GM18507 (cell line): ENCODE data around the gene GPC5.

Experiments used
- DNase-seq: peaks from one replicate; pipeline ENCODE4 v3.0.0; 2011; ENCODE audit warnings: low read depth; ENCODE audit not compliant: insufficient read length; ENCODE audit errors: extremely low spot score
- FAIRE-seq: peaks from 2 replicates; lab custom pipeline; 2011; peaks lifted over from hg19 to GRCh38; lab: Jason Lieb, UNC

GPC5 gene

DNA sequence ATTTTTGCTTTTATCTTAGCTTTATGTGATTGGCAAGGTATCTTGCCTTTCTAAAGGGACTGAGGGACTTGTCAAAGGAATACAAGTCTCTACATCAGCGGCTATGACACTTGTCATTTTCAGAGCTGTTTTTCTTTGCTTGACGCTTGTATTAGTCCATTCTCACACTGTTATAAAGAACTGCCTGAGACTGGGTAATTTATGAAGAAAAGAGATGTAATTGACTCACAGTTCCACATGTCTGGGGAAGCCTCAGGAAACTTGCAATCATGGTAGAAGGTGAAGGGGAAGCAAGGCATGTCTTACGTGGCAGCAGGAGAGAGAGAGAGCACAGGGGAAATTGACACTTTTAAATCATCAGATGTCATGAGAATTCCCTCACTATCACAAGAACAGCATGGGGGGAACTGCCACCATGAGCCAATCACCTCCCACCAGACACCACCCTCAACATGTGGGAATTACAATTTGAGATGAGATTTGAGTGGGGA, 128.2 kb downstream of the GPC5 start:
- DNase-seq (no peak), FAIRE-seq (no peak)

DNA sequence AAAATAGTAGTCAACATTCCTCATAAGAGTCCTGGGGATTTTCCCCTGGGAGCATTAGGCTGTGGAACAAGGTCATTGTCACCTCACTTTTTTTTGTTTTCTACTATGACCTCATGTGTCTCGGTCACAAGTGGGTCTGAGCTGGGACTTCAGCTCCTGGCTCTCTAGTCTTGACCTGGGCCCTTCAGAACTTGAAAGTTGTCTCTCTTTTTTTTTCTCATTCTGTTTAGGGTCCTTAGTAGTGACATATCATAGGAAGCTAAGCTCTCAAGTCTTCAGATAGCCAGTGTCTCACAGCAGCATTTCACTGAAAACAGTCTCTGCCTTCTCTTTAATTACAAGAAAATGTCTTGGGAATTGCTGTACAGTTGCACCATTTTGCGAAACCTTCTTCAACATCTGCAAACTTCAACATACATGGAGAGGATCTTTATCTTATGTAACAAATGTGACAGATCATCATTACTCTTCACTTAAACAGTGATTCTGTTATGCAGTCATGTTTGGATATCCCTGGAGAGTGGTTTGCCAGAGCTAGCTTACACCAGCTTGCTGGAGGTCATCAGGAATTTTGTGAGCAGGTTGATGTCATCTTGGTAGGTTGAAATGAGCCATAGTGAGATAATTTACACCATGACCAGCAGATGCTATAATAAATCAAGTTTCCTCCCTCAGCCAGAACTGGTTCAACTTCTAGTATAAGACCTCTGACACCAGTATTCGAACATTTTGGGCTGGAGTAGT, 131.5 kb downstream of the GPC5 start:
- FAIRE-seq (no peak), DNase-seq (no peak)

GRCh38 chr13:91531646-91532045, 133.2 kb downstream of the GPC5 start:
- no peak for FAIRE-seq
- DNase-seq = no peak

GRCh38 chr13:91533354-91533753, 134.9 kb downstream of the GPC5 start:
- DNase-seq = no peak
- FAIRE-seq = no peak

- DNase-seq (no peak), FAIRE-seq (no peak)
Observed at GRCh38 chr13:91534996-91535395, 136.6 kb downstream of the GPC5 start.

- no peak for DNase-seq
- FAIRE-seq = no peak
Observed at GRCh38 chr13:91537376-91537775, 139.0 kb downstream of the GPC5 start.

GRCh38 chr13:91539286-91540157, 141.1 kb downstream of the GPC5 start:
- DNase-seq = no peak
- FAIRE-seq = no peak

- no peak for DNase-seq
- no peak for FAIRE-seq
Observed at GRCh38 chr13:91540158-91540736, 141.8 kb downstream of the GPC5 start.

- FAIRE-seq = no peak
- no peak for DNase-seq
Observed at GRCh38 chr13:91544723-91545122, 146.3 kb downstream of the GPC5 start.

DNA sequence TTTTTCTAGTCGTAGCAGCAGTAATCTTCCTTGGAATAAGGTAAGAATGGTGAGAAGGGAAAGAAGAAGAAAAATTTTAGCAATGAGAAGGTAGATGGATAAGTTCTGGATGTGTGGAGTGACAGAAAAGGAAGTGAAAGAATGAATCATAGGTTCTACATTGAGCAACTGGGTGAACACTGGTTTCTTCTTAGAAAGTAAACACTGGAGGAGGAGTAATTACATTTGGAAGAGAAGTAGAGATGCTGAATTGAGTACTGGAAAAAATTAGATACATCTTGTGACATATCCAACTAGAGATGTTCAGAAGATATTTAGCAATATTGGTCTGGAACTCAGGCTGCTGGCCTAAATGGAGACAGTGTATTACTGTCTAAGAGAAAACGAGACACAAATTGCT, 148.5 kb downstream of the GPC5 start:
- no peak for DNase-seq
- no peak for FAIRE-seq

DNA sequence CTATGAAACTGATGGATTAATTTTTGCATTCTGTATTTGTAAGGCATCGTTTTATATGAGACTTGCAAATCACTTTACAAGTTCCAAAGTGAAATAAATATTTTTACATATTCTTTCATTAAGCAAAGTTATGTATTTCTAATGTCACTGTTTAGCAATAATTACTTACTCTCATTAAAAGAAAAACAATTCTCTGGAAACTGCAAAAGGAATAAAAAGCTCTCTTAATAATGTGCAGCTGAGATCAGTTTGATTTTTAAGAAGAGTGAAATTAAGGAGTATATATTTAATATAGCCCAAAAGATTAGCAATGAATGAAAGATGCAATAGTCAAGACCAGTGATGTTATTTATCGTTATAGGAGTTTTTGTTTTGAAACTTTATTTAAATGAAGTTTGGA, 155.2 kb downstream of the GPC5 start:
- FAIRE-seq (no peak), DNase-seq (no peak)

GRCh38 chr13:91554101-91554500, 155.7 kb downstream of the GPC5 start:
- DNase-seq (no peak), FAIRE-seq (no peak)

DNA sequence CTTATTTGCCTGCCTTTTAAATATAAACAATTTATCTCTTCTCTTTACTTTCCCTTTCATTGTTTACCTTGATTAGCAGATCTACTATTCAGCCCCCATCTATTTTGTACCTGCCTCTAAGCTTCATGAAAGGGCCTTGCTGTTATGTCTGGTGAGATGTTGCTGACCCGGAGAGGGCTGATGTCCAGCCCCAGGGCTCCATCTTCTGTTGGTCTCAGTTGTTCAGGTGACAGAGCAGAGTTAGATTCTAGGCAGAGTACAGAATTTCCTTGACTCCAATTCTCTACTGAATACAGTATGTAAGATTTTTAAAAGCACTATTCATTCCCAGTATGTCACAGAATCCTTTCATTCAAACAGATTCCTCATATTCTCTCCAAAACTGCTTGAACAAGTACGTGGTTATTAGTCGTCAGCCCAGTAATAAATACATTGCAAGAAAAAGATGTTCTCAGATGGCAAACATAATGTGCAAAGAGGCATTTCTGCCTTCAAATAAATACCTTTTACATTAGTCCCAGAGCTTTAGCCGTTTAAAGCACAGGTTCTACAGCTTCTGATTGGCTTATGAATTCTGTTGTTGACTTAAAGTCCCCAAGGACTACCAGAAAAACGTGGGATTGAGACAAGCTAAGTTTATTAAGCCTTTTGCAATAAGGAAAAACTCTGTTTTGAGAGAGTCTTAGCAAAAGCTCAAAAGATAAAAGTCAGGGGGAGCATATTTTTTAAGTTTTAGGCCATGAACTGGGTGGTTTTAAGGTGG, 159.1 kb downstream of the GPC5 start:
- DNase-seq = no peak
- FAIRE-seq = no peak

GRCh38 chr13:91563799-91564198, 165.4 kb downstream of the GPC5 start:
- no peak for FAIRE-seq
- DNase-seq = no peak

DNA sequence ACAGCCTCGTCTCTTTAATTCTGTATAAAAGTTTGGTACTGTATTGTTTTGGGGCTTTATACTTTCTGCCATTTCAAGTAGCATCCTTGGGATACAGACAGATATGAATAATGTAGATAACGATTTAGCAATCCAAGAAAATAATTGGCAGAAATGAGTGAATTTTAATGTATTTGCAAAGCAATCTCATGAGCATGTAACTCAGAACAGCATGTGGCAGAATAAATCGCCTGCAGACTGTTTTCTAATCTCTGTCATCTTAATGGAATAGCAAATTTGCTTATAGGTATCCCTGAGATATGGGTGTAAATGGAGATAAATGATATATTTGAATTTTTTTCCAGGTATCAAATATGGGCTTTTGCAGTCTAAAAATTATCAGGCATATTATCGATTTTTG, 166.0 kb downstream of the GPC5 start:
- FAIRE-seq (no peak), DNase-seq (no peak)

DNA sequence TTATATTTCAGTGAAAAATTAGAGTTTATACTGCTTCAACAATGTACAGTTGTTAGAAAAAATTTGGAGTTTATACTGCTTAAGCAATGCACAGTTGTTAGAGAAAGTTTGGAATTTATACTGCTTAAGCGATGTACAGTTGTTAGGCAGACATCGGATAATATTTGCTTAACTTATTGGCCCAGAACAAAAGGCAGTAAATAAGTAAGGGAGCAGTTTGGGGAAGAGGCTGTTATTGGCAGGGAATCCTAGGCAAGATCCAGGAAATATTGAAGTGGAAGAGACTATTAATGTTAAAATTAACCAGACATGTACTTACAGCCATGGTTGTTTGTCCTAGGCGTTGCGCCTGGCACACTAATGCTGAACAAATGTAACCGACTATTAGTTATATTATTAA, 166.9 kb downstream of the GPC5 start:
- DNase-seq = no peak
- no peak for FAIRE-seq

GRCh38 chr13:91567485-91568207, 169.2 kb downstream of the GPC5 start:
- DNase-seq (no peak), FAIRE-seq (no peak)

DNA sequence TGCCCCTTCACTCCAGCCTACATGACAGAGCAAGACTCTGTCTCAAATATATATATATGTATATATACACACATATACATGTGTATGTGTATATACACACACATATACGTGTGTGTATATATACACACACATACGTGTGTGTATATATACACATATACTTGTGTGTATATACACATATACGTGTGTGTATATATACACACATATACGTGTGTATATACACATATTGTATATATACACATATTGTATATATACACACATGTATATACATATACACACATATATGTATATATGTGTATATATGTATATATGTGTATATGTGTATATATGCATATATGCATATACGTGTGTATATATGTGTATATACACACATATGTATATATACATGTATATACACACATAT, 173.3 kb downstream of the GPC5 start:
- no peak for FAIRE-seq
- DNase-seq = no peak

DNA sequence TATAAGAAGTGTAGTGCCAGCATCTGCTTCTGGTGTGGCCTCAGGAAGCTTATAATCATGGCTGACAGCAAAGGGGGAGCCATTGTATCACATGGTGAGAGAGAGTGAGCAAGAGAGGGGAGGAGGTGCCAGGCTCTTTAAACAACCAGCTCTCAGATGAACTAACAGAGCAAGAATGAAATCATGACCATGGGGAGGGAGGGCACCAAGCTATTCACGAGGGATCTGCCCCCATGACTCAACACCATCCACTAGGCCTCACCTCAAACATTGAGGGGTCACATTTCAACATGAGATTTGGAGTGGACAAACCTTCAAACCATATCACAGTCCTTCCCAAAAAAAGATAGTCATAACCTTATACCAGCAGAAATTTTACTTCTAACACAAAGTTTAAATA, 174.0 kb downstream of the GPC5 start:
- DNase-seq (no peak), FAIRE-seq (no peak)
